NCI-H2029 treated with DMSO at 0.1 percent for 48 hours (cell line): ENCODE results near the gene CROCC.
"Not testable (repeated sequence)": the region's sequence is repeated elsewhere in the genome, so short reads cannot be mapped to it uniquely, and the experiment has no call there.

Source experiments
- DNase-seq: peaks from one replicate; lab custom pipeline; 2025; lab: John Stamatoyannopoulos, UW

CROCC gene, protein sequence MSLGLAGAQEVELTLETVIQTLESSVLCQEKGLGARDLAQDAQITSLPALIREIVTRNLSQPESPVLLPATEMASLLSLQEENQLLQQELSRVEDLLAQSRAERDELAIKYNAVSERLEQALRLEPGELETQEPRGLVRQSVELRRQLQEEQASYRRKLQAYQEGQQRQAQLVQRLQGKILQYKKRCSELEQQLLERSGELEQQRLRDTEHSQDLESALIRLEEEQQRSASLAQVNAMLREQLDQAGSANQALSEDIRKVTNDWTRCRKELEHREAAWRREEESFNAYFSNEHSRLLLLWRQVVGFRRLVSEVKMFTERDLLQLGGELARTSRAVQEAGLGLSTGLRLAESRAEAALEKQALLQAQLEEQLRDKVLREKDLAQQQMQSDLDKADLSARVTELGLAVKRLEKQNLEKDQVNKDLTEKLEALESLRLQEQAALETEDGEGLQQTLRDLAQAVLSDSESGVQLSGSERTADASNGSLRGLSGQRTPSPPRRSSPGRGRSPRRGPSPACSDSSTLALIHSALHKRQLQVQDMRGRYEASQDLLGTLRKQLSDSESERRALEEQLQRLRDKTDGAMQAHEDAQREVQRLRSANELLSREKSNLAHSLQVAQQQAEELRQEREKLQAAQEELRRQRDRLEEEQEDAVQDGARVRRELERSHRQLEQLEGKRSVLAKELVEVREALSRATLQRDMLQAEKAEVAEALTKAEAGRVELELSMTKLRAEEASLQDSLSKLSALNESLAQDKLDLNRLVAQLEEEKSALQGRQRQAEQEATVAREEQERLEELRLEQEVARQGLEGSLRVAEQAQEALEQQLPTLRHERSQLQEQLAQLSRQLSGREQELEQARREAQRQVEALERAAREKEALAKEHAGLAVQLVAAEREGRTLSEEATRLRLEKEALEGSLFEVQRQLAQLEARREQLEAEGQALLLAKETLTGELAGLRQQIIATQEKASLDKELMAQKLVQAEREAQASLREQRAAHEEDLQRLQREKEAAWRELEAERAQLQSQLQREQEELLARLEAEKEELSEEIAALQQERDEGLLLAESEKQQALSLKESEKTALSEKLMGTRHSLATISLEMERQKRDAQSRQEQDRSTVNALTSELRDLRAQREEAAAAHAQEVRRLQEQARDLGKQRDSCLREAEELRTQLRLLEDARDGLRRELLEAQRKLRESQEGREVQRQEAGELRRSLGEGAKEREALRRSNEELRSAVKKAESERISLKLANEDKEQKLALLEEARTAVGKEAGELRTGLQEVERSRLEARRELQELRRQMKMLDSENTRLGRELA (N-terminal part only)

DNA sequence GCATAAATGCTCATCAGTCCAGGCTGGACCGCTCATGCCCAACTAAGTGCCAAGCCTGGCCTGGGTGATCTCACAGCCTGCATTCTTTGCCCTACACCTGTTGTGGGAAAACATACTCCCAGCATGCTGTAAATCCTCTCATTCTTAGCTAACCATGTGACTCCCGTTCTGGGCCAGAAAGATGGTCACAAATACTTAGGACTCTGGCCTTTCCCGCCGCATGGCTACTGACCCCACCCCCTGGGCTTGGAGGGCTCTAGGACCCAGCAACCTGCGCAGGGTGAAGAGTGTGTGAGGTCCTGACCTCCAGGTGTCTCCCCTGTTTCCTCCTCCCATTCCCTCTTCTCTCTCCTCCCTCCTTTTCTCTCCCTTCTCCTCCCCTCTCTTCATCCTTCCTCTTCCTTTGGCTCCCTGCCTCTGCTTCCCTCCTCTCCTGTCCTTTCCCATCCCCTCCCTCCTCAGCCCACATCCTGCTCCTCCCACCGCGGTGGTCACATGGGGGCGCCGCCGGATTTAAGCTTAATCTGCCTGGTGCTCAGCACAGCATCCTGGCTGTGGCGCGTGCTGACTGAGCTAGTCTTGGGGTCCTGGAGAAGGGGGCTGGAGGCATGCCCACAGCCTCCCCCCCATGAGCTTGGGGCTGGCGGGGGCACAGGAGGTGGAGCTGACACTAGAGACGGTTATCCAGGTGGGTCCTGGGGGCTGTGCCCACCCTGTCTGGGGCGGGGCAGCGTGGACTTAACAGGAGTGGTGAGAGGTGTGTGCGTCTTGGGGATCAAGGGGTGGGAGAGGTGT is at the start of gene CROCC:
Gene CROCC, plus strand, starts transcription at position 541 of the 795 bp plus-strand sequence. Its CDS starts 88 bp downstream, at position 629.
- peak; percentile 72 for DNase-seq

DNA sequence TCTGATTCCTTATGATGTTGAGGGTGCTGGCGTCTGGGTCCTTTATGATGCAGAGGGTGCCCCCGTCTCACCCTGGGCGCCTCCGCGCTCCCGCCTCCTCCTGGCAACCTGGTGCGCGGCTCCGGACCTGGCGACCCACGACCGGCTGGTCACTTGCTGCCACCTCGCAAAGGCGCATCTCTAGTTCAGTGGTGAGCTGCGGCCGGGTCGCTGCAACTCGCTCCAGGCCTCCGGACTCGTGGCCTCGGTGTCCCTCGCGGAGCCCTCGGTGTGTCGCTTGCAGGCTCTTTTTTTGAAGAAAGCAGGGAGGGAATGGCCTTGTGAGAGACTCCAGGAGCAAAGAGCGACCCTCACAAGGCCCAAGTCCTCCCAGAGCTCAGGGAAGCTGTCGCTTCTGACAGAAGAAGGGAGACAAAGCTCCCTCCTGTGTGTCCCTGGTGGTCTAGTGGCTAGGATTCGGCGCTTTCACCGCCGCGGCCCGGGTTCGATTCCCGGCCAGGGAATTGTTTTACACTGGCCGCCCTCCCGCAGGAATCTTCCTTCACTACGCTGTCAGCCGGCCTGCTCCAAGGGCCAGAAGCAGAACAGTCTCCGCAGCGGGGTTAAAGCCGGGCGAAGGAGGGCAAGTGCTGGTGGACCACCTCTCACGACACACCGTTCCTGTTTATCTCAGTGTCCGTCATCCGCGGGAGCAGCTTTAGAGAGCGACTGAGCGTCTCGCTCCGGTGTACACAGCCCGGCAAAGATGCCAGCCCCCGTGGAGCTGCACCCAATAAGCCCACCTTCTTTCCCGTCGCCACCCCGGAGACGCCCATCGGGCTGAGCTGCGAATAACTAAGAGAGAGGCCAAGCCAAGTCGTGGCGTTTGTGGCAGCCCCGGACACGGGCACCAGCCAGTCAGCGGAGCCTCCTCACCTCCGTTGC is 49.3 kb upstream of the CROCC start:
- DNase-seq = not testable (repeated sequence)

DNA sequence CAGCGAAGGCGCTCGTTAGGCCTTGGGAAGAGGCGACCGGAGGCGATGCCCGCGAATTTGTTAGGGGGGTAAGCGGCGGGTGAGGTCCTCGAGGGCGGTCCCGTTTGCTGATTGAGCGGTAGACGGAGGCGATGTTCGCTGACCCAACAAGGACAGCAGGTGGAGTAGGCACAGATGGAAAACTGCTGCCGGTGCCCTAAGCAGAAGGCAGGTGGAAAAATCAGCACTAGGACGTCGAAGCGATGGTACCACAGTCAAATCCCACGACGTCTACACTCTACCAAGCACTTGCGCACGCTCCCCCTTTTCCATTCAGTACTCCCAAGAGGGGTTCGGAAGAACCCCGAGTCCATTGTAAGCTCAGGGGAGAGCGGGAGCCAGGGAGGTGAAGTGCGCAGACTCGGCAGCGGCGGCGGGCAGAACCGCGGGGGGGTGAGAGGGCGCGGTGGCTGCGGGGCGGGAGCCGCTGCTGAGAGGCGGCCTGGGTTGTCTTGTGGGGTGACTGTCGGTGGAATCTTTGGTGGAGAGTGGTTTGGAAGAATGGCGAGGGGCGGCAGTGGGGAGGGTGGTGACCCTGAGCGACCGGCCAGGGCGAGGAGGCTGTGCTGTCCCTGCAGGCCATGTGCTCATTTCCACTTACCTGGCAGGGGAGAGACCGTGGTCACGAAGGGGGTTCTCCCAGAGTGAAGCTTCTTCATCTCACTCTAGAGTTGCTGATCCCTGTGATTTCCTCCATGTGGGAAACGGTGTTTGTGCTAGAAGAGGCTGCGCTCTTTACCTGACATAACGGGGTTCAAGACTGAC is 48.5 kb upstream of the CROCC start:
- not testable (repeated sequence) for DNase-seq

DNA sequence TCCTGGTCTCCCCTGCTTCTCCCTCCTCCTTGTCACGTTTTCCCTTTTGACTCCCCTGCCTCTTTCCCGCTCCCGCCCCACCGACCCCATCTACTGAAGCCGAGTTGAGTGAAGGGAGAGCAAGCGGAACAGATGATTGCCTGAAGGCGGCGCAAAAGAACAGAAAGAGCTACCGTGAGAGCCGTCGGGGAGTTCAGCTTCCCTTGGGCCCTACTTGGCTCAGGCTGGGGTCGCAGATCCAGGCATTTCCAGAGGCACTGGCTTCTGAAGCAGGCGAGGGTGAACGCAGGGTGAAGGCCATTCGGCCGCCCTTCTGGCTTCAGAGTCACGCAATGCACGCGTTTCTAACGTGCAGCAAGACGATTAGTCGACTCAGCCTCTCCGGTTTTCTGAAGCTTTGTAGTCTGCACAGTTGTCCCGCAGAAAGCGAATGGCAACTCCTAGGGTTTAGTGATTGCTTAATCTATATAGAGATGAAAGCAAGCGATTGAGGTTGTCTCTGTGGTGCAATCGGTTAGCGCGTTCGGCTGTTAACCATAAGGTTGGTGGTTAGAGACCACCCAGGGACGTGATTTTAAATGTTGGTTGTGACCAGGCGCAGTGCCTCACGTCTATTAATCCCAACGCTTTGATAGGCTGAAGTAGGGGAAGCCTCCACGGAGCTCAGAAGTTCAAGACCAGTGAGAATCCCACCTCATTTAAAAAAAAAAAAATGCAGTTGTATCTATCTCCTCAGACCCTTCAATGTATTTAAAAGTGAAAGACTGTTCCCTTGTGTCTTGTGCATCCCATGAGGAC is 46.6 kb upstream of the CROCC start:
- DNase-seq = not testable (repeated sequence)

DNA sequence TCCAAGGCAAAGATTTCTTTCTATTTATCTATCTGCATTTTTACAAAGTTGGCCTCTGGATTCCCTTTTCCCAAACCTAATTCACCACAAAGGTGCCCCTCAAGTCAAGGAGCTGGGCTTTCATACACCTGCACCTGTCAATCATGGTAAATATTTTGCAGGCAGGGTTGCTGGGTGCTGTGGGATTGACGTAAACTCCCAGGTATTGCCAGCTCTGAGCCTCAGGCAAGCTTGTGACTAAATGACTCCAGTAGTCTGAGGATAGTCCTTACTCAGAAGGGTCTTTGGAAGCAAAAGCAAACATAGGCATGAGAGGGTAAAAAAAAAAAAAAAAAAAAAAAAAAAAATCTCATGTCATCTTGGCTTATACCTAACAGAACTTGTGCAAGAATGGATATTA is 40.0 kb upstream of the CROCC start:
- not testable (repeated sequence) for DNase-seq

DNA sequence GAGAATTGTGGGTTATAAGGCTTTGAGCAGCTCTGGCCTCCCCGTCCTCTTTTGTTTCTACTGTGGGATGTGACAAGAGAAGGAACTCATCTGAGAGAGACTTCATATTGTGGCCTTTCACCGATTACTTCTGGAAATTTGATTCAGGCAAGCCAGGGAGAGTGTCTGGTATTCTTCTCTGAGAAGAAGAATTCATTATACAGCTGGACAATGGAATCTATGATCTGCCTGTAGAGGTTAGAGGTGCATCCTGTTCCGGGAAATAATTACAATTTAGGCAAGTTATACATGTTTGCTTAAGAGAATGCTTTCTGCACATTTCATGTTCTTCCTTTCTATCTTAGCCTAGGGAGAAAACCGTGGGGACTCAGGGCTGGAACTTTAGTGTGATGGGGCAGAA is 38.7 kb upstream of the CROCC start:
- no peak for DNase-seq

DNA sequence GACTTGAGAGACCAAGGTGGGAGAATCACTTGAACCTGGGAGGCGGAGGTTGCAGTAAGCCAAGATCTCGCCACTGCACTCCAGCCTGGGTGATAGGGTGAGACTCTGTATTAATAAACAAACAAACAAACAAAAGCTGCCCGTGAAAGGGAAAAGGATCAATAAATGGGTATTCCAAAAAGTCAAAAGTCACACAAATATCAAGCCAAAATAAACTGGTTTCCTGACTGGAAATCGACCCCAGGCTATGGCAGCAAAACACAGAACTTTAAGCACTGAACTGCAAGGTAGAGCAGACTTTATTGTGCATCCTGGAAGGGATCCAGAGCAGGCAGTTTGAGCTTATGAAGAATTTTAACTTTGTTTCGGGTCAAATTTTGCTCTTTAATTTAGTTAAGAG is 37.2 kb upstream of the CROCC start:
- DNase-seq = not testable (repeated sequence)

DNA sequence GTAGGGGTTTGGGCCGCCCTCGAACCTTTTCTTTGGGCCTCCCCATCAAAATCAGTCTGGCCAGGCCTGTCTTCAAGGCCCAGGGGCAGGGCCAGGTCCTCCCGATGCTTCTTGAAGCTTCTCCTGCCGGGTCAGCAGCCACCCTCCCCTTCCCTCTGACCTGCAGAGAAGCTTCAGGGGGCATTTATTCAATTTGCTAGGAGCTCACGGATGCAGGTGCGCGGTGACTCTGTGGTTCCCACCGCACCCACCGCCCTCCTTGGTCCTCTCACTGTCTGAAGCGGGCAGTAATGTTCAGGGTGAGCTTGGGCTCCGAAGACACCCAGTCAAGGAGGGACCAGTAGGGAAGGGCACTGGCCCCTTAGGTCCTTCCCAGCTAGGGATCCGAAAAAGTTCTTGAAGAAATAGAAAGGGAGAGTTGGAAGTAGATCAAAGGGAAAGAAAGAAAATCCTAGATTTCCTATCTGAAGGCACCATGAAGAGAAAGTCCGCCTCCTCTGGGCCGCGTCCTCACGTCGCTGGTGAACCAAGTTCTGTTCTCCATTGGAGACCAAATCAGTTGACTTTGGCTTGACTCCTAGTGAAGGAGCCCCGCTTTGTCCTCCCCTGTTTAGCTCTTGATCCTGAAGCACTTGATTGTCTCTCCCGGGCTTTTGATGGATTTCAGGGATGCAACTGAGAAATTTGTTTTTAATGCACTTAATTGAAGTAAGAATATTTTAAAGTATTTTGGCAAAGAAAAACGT is 34.7 kb upstream of the CROCC start:
- DNase-seq = no peak

DNA sequence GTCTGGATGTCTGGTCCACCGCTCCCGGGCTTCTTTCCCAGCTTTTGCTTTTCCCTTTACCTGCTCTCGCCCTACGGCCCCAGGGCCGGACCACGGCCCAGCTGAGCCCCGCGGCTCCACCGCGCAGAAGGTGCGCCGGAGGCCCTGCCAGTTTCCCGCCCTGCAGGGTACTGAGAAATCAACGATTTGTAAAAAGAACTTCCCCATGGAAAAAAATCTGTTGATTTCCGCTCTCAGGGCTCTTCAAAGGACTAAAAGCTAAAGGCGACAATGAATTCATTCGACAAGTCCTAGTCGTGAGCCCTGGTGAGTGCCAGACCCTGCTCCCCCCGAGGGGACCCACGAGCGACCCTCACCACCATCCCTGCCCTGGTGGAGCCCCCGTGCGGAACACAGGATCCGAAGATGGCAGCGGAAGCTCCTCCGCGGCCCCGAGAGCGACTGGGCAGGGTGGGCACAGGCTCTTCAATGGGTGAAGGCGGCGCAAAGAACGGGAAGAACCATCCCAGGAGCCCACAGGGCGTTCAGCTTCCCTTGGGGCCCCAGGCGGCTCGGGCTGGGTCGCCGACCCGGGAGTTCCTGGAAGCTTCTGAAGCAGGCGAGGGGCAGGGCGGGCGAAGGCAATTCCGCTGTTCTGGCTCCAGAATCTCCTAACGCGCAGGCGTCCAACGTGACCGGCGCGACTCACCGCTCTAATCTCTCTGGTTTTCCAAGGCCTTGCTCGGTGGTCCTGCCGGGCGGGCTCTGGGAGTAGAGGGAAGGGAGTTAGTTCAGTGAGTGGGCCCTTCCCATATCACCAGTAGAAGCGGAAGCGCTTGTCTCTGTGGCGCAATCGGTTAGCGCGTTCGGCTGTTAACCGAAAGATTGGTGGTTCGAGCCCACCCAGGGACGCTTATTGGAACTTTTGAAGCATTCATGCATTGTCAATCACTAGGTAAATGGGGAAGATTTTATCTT is 32.6 kb upstream of the CROCC start:
- no peak for DNase-seq

DNA sequence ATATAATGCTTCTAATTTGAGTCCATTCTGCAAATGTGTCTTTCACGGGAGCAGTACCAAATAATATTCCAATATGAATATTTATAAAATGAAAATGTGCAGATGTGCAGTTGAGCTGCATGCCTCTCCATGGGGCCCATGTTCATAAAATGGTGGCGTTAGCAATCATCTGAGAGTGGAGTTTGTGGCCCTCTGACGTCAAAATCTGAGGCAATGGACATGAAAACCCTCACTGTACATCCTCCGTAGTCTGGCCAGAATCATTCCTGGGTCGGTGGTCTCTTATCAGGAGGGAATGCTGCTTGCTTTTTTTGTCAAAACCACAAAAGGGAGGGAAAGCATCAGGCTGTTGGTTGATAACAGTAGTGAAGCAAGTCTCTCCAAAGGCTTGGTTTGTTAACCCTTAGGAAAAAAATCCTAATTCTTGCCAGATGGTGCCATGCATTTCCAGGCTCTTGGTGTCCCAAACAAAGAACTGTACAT is 31.2 kb upstream of the CROCC start:
- DNase-seq = not testable (repeated sequence)

DNA sequence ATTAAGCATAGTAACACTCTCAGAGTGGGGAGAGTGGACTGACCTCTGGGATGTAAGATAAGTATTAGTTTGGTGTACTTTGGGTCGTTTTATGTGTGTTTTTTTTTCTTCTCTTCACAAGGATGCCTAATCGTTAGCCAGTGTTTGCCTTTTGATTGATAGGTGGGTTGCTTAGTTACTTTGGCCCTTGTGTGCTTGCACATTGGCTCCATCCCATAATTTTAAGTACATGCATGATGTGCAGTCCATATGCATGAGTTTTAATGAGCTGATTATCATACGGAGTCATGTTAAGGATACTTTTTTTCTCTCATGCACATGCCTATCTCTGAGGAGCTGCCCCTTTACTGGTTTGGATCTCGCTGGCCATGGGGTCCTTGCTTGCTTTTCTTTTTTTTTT is 30.7 kb upstream of the CROCC start:
- not testable (repeated sequence) for DNase-seq

DNA sequence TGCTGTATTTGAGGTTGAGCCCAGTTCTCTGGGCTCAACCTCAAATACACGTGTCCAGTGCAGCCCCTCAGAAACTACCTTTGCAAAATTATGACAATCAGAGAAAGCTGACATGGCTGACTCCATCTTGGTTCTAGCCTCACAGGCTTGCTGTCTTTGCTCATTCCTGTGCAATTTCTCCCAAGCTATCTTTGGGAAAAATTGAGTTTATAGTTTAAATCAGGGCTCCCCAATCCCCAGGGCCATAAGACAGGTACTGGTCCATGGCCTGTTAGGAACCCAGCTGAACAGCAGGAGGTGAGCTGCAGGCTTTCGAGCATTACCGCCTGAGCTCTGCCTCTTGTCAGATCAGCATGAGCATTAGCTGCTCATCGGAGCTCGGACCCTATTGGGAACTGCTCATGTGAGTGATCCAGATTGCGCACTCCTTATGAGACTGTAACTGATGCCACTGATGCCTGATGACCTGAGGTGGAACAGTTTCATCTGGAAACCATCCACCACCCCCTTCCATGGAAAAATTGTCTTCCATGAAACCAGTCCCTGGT is 28.7 kb upstream of the CROCC start:
- not testable (repeated sequence) for DNase-seq

DNA sequence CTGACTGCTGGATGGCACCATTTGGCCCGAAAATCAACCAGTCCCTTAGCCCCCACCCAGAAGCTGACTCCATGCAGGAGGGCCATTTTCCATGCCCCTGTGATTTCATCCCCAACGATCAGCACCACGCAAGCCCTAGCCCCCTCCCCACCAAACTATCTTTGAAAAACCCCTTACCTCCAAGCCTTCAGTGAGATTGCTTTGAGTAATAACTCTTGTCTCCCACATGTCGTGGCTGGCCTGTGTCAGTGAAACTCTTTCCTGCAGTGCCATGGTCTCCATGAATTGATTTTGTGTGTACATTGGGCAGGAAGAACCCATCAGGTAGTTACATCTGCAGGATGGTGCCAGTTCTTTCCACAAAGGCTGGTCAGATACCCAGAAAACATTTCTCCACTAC is 27.9 kb upstream of the CROCC start:
- DNase-seq = not testable (repeated sequence)

DNA sequence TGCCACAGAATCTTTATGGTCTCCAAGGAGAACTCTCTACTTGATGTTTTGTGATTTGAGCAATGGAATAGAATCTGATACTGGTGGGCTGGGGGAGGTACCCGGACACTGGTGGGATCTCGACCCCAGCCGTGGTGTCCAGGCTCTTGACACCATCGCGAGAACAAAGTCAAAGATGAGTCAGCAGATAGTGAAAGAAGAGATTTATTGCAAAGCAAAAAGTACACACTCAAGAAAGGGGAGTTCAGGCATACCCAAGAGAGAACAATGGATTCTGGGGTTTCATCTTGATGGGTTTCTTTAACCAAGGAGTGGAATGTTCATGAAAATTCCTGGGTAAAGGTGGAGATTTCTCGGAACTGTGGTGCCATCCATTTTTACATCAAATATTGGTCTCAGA is 27.4 kb upstream of the CROCC start:
- DNase-seq = not testable (repeated sequence)

DNA sequence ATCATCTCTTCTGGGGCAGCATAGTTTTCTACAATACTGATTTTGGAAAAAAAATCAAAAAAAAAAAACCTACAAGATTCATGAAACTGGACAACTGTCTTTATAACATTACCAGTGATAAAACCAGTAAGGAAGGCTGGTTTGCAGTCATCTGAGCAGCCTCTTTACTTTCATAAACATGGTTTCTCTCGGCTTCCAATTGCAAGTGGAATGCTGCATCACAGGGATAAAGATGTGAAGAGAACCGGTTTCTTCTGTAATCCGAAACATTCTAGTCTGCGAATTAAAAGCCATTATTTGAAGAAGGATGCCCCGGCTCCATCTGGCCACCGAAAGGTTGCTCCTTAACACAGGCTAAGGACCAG is 26.5 kb upstream of the CROCC start:
- not testable (repeated sequence) for DNase-seq
